NCI-H146 treated with DMSO at 0.1 percent for 48 hours (cell line): ENCODE results near the gene FSCN2.
A peak's percentile ranks its signal among the peaks of the same experiment; 100 is the strongest.

ENCODE experiments used
- DNase-seq: peaks from one replicate; lab custom pipeline; 2025; ENCODE audit not compliant: unreplicated experiment; lab: John Stamatoyannopoulos, UW

FSCN2 gene

GRCh38 chr17:81527591-81528383 is at the start of gene FSCN2:
Gene FSCN2 (plus strand): TSS chr17:81528377. CDS start chr17:81528532, 155 bp downstream.
- DNase-seq: no peak

DNA sequence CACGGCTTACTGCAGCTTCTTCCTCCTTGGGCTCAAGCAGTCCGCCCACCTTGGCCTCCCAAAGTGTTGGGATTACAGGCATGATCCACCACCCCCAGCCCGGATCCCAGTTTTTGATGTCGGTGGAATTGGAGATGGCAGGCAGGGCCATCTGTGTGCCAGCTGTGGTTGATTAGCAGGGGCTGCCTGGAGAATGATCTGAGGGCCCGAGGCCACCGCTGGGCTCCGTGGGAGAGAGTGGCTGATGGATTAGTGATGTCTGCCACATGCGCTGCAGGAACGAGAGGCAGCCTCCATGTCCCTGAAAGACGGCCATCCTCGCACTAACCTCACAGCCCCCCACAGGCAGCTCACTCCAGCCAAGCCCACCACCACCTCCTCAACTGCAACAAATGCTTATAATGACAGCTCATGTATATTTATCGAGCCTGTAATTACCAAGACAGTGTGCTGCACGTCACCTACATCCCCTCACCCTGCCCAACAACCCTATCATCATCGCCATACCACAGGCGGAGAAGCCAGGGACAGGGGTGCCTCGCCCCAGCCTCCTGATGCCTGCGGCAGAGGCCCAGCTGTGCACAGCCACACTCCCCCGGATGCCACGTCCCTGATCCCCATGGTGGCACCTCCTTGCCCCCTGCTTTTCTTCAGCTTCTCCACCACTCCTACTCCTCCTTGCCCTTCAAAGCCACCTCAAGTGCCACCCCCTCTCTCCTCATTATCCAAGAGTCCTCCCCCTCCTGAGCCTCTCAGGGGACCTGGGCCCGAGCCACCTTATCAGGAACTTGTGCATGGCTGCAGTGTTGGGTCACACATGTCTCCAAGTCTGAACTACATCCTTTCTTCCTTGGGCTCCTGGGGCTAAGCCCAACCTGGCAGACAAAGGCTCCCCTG is 48.8 kb upstream of the FSCN2 start:
- no peak for DNase-seq

GRCh38 chr17:81480140-81481072 is 47.8 kb upstream of the FSCN2 start:
- DNase-seq: no peak

- peak; percentile 70 for DNase-seq
Measured at GRCh38 chr17:81481073-81481799, 46.9 kb upstream of the FSCN2 start.

DNA sequence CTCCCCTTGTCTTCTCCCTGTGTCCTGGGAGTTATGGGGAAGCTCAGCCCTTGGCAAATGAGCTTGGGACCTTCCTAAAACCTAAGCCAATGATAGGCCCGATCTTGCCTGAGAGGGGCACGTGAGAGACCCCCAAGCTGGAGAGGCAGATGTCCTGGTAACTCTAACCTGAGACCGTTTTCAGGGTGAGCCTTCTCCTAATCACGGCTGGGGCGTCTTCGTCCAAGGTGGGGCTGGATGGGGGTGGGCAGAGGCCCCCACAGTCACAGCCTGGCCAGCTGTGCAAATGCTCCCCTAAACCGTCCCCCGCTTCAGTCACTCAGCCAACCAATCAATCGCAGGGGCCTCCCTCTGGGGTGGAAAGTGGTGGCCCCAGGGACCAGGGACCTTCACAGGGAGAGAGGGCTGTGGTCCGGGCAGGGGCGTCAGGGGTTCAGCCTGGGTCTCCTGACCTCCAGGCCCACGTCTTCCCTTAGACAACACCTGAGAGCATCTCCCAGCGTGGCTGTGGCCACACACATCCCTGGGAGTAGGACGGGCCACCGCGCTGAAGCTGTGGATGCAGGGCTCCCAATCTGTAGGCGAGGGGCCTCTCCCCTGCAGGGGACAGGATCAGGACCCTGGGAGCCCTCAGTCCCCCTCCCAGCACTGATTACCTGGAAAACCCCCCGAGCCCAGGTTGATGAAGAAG is 46.2 kb upstream of the FSCN2 start:
- no peak for DNase-seq

GRCh38 chr17:81482673-81483072 is 45.5 kb upstream of the FSCN2 start:
- no peak for DNase-seq

DNA sequence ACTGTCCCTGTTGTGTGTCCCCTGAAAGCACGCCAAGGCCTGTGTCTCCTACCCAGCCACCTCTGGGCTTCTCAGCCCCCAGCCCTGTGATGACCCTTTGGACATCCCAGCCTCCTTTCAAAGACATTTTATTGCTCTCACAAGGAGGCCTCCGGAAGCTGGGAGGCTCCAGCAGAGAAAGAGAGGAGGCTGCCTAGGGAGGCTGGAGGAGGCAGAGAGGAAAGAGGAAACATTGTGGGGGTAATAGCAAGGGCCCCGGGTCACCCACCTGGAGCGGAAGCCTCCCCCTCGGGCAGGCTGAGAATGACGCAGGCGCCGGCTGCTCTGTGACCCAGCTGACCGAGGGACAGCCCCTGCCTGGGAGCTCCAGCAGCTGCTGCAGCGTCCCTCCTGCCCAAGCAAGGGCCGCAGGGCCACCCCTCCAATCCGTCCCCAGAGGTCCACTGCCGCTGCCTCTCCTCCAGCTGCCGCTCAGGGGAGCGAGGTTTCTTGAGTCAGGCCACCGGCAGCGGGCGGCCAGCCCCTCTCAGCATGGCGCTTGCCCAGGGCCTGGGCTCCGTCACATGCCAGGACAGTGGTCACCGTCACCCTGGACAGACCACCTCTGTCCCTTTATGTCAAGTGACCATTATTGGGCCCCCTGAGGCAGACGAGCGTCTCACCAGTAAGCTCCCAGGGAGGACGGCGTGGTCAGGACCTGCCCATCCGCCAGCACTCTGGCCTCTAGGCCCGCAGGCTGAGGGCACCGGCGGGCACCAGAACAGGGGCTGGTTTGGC is 44.9 kb upstream of the FSCN2 start:
- no peak for DNase-seq

GRCh38 chr17:81483862-81484194 is 44.3 kb upstream of the FSCN2 start:
- no peak for DNase-seq

- peak; percentile 30 for DNase-seq
Measured at GRCh38 chr17:81484195-81484979, 43.8 kb upstream of the FSCN2 start.

DNA sequence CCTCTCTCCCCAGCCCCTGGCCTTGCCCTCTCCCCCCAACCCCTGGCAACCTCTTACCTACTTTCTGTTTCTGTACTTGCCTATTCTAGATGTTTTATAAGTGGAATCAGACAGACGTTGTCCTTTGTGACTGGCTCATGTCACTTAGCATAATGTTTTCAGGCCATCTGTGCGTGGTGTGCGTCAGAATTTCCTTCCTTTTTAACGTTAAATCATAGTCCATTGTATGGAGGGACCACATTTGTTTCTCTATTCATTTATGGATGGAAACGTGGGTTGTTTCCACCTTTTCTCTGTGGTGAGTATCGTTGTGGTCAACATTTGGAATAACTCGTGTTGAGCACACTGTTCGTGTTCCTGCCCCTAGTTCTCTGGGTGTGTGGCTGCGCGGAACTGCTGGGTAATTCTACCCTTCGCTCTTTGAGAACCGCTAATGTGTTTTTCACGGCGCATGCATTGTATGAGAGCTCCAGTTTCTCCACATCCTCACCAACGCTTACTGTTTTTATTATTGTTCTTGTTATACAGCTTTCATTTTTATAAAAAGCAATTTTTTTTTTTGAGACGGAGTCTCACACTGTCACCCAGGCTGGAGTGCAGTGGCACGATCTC is 41.9 kb upstream of the FSCN2 start:
- no peak for DNase-seq

DNA sequence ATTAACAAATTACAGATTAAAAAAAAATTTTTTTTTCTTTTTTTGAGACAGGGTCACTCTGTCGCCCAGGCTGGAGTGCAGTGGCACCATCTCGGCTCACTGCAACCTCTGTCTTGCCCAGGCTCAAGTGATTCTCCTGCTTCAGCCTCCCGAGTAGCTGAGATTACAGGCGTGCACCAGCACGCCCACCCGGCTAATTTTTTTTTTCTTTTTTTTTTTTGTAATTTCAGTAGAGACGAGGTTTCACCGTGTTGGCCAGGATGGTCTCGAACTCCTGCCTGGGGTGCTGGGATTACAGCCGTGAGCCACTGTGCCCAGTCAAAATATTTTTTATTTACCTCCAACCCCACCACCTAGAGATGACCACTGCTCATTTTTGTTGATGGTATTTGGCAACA is 41.1 kb upstream of the FSCN2 start:
- no peak for DNase-seq

GRCh38 chr17:81487487-81488275 is 40.5 kb upstream of the FSCN2 start:
- DNase-seq: peak; percentile 58

DNA sequence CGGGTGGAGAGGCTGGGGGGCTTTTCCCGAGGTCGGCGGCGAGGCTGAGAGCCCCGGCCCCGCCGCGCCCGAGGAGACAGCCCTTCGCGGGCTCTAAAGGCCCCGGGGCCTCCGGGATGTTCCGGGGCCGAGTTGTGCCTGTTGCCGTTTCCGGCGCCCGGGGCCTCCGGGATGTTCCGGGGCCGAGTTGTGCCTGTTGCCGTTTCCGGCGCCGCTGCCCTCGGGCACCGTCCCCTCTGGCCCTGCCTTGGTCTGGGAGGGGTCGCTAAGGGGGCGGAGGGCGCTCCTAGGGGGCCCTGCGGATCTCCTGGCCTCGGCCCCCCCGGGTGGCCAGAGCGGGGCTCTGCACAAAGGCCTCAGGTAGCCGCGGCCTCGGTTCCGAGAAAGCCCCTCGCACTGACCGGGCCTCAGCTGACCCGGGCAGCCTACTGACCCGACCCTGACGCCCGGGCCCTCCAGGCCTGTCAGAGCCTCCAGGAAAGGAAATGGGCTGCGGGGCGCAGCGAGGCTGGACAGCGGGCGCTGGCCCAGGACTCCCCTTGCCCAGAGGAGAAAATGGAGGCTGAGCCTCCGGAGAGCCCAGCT is 39.8 kb upstream of the FSCN2 start:
- no peak for DNase-seq

DNA sequence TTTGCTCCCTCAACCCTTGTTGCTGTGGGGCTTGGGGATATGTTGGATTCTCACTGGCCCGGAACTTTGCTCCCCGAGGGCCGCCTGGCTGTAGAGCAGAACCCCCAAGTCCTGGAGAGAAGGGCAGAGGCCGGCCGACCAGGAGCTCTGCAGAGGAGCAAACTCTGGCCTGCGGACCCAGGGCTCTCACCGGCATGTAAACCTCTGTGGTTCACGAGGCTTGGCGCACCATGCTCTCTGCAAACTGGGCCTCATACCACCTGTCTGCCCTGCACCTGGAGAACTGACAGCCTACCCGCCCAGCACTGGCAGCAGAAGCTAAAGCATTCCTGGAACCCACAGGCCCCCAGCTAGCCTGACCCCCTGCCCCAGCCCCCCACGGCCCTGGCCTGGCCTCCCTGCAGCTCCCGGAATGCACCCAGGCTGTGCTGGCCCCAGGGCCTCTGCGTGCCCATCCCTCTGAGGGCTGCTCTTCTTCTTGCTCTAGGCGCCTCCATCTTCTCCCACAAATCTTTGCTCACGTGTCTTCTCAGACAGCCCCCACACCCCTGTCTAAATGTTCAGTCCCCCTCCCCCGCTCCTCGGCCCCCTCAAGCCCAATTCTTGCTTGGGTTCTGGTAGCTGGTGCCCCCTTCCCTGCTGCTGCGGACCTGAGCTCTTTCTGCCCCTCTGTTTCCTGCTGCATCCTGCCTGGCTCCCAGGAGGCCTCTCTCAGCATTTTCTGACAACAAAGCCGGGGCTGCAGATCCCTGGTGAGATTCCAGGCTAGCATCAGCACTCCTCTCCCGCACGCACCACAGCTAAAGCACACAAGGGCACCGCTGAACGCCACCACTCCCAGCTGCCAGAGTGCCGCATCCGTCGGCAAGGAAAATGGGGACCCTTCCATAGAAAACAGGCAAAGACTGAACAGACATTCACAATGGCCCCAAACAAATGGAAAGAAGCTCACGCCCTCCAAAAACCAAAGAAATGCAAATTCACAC is 38.9 kb upstream of the FSCN2 start:
- DNase-seq: no peak
